ENCODE data around the gene NODAL. TPM values are rescaled to one million over a fixed set of nuclear protein-coding genes. Genes with fewer than 3 reads are reported as not detected.
A peak's percentile ranks its signal among the peaks of the same experiment; 100 is the strongest.

Gene NODAL
- total RNA-seq, 1 experiment from 2014 or later: 0.30 TPM

DNA sequence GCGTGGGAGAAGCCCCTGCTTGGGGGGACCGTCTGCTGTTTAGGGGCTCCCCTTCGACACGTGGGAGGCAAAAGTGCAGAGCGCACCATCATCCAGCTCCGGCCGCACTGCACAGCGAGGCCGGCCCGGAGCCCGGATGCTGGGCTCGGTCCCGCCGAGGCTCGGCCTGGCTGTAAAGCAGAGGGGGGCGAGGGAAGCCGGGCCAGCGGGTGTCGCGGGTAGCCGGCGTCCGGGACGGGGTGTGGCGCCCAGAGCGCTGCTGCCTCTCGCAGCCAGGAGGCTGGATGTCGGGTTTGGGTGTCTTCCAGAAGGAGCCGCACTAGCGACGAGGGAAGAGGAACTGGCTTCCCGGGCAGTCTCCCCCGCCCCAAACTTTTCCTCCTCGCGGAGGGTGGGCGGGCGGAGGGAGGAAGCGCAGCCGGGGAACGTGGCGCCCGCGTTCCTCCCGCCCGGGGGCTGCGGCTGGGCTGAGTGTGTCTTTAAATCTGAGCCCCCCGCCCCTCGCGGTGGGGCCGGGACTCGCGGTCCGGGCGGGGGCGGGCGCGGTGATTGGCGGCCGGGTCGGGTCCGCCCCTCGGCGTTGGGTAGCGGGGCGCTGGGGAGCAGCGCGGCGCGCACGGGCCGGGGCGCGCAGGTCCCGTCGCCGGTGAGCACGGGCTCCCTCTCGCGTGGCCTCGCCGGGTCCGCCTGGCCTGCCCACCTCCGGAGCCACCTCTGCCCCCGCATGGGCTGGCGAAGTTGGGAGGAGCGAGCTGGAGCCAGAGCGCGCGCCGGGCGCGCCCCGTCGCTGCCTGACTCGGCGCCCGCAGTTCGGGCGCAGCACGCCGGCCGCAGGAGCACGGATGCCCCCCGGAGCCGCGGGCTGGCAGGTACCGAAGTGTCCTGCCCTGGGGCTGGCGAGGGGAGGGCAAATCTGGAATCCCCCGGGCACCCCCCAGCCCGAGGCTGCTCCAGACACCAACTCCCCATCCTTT, 37.0 kb upstream of the NODAL start, which contains the start of gene PALD1 (continued):
- TF ChIP-seq ZNF274 (IDR thresholded peaks at IDR 0.05; ENCODE audit: low read depth, low read length): no peak
- peak; percentile 88 for TF ChIP-seq EGR1 (IDR thresholded peaks at IDR 0.05; ENCODE audit: low read depth)
- TF ChIP-seq CEBPB (IDR thresholded peaks at IDR 0.05; ENCODE audit: low read depth): no peak
- no peak for TF ChIP-seq SRF (IDR thresholded peaks at IDR 0.05; ENCODE audit: low read depth)
- TF ChIP-seq, protein P1, sequence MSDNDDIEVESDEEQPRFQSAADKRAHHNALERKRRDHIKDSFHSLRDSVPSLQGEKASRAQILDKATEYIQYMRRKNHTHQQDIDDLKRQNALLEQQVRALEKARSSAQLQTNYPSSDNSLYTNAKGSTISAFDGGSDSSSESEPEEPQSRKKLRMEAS (IDR thresholded peaks at IDR 0.05): peak; percentile 64; the same call in 1 of the 2 replicates

DNA sequence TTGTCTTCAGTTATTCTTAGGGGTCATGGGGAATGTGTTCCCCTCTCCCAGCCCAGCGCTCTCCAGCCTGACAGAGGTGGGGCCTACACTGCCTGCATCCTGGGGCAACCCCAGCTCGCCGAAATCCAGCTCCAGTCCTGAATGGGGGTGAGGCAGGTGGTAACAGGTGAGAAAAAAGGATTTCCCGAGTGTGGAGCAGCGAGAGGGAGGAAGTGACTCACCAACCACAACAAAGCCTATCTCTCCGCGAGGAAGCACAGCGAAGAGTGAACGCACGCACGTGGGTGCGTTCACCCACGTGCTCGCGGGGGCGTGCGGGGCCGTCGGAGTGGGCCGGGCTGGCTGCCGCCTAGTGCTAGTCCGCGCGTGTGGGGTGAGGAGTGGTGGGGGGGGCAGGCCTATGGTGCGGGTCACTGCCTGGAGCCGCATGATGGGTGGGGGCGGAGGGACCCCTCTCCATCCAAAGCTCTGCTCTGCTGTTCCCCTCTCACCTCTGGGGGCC, 36.2 kb upstream of the NODAL start:
- no peaks in the 10 kb centered on the region for H3K9me2 ChIP-seq (ENCODE audit: insufficient read depth)
- no TSS peak for BruUV-seq (replicated peaks)
- H3K27ac ChIP-seq (ENCODE audit: low read depth, low read length): peak overlapping the region; percentile 95
- no peaks in the 10 kb centered on the region for H4K20me1 ChIP-seq (ENCODE audit: insufficient read depth)
- H3K9ac ChIP-seq (ENCODE audit: low read length): peak overlapping the region; percentile 89
- DNase-seq (ENCODE audit: low read depth, low spot score): peak; percentile 85
- H3K4me3 ChIP-seq (replicated peaks in 1 of 2; ENCODE audit: low read depth in 1 of 2, low read length in 2 of 2): peak overlapping the region; percentile 80 to 97
- intact Hi-C loops (cut with micrococcal nuclease): loop anchor here (5.0 kb wide), 1 partner anchor 60 kb away; no protein-coding TSS in a partner anchor
- peaks cover 26 to 67% of the 10 kb centered on the region in 2 experiments for H3K4me1 ChIP-seq (ENCODE audit: control insufficient read depth in 1 of 2, insufficient read depth in 2 of 2, low read length in 2 of 2)
- ChIA-PET POLR2A (interaction anchor here (1.4 kb wide), 1 partner anchor 90 kb away, joined by 3 read pairs; no protein-coding TSS in a partner anchor), CTCF (interaction anchor here (1.0 kb wide), 1 partner anchor 15 kb away, joined by 5 read pairs; no protein-coding TSS in a partner anchor), RAD21 (ENCODE audit: low non-redundant PET in 1 of 2, low total read pairs in 2 of 2, uncharacterized antibody in 2 of 2, unreplicated experiment in 2 of 2) (interaction anchor here (0.7 to 1.4 kb wide), 3 partner anchors 16 to 20 kb away, joined by 4 to 7 read pairs (median 5); no protein-coding TSS in a partner anchor)
- no peak overlapping the region for H2AFZ ChIP-seq (ENCODE audit: low read depth, low read length, poor library complexity, severe bottlenecking)
- no peaks in the 10 kb centered on the region for H3K9me3 ChIP-seq (ENCODE audit: control insufficient read depth in 1 of 2, insufficient read depth in 1 of 2, low read depth in 1 of 2, low read length in 2 of 2)
- peak; percentile 48 for ATAC-seq
- H3K27me3 ChIP-seq (ENCODE audit: insufficient read depth, low read length): no peaks in the 10 kb centered on the region
- H3K4me2 ChIP-seq (ENCODE audit: low read length): peak overlapping the region; percentile 98
- peaks cover 0 to 4% of the 10 kb centered on the region in 2 experiments; a peak in 1 of 4 replicates for H3K36me3 ChIP-seq (ENCODE audit: control insufficient read depth in 1 of 2, insufficient read depth in 2 of 2, low read length in 2 of 2)
- H3K79me2 ChIP-seq (ENCODE audit: insufficient read depth, low read length): peaks cover 40% of the 10 kb centered on the region
- TF ChIP-seq JUND (IDR thresholded peaks at IDR 0.05) (peak; percentile 97), TCF7L2 (IDR thresholded peaks at IDR 0.05; ENCODE audit: borderline replicate concordance, extremely low read depth, insufficient read depth, insufficient read length) (peak; percentile 99), FOSL1 (IDR thresholded peaks at IDR 0.05; ENCODE audit: low read depth) (peak; percentile 91), YY1 (IDR thresholded peaks at IDR 0.05; ENCODE audit: extremely low read depth, insufficient replicate concordance, low read depth, low read length) (peak; percentile 56), ELF1 (IDR thresholded peaks at IDR 0.05; ENCODE audit: borderline replicate concordance, low read depth) (no peak), SIN3A (IDR thresholded peaks at IDR 0.05; ENCODE audit: low read depth) (peak; percentile 83), SP1 (IDR thresholded peaks at IDR 0.05; ENCODE audit: low read depth) (peak; percentile 86), EGR1 (IDR thresholded peaks at IDR 0.05; ENCODE audit: low read depth) (peak; percentile 98), CEBPB (IDR thresholded peaks at IDR 0.05; ENCODE audit: low read depth) (no peak), SRF (IDR thresholded peaks at IDR 0.05; ENCODE audit: low read depth) (no peak), ZFX (IDR thresholded peaks at IDR 0.05) (no peak; the same call in 1 of the 2 replicates), EZH2 (IDR thresholded peaks at IDR 0.05) (no peak)
- TF ChIP-seq, protein P2, sequence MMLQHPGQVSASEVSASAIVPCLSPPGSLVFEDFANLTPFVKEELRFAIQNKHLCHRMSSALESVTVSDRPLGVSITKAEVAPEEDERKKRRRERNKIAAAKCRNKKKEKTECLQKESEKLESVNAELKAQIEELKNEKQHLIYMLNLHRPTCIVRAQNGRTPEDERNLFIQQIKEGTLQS (IDR thresholded peaks at IDR 0.05): no peak
- TF ChIP-seq, protein P1 (IDR thresholded peaks at IDR 0.05): peak; percentile 99
- TF ChIP-seq, protein P3, sequence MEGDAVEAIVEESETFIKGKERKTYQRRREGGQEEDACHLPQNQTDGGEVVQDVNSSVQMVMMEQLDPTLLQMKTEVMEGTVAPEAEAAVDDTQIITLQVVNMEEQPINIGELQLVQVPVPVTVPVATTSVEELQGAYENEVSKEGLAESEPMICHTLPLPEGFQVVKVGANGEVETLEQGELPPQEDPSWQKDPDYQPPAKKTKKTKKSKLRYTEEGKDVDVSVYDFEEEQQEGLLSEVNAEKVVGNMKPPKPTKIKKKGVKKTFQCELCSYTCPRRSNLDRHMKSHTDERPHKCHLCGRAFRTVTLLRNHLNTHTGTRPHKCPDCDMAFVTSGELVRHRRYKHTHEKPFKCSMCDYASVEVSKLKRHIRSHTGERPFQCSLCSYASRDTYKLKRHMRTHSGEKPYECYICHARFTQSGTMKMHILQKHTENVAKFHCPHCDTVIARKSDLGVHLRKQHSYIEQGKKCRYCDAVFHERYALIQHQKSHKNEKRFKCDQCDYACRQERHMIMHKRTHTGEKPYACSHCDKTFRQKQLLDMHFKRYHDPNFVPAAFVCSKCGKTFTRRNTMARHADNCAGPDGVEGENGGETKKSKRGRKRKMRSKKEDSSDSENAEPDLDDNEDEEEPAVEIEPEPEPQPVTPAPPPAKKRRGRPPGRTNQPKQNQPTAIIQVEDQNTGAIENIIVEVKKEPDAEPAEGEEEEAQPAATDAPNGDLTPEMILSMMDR (IDR thresholded peaks at IDR 0.05 in 2 of 3, conservative IDR thresholded peaks at IDR 0.05 in 1 of 3; ENCODE audit: borderline replicate concordance in 1 of 3, insufficient read depth in 1 of 3, low read depth in 2 of 3, low read length in 2 of 3): no peak

Data from HCT116 (cell line).